NCI-H345 (cell line): Measurements from ENCODE around the gene PKM.
"Not testable (repeated sequence)": the region's sequence is repeated elsewhere in the genome, so short reads cannot be mapped to it uniquely, and the experiment has no call there.

Experiments
- DNase-seq: peaks from one replicate; lab custom pipeline; 2025; lab: John Stamatoyannopoulos, UW

The PKM gene

GRCh38 chr15:72231066-72231832, at the start of gene PKM:
Gene PKM, minus strand, starts transcription at chr15:72231190. Its CDS starts 12,093 bp downstream, at chr15:72219097.
- DNase-seq, result peak; percentile 97

- no peak for DNase-seq
These were observed 49.8 kb upstream of the PKM start for GRCh38 chr15:72280751-72281150.

- no peak for DNase-seq
These were observed 47.7 kb upstream of the PKM start for GRCh38 chr15:72278737-72279136.

GRCh38 chr15:72276326-72276700, 45.3 kb upstream of the PKM start:
- no peak for DNase-seq

- DNase-seq, result not testable (repeated sequence)
These were observed 44.8 kb upstream of the PKM start for GRCh38 chr15:72275635-72276325.

- no peak for DNase-seq
These were observed 42.0 kb upstream of the PKM start for GRCh38 chr15:72272997-72273352.

GRCh38 chr15:72272213-72272996, 41.4 kb upstream of the PKM start, which contains the start of gene PARP6:
Gene PARP6, minus strand, starts transcription at chr15:72272554. Its CDS starts 5,077 bp downstream, at chr15:72267477.
- DNase-seq, result peak; percentile 94

- DNase-seq, result peak; percentile 4
These were observed 40.9 kb upstream of the PKM start for GRCh38 chr15:72271895-72272212.

- no peak for DNase-seq
These were observed 40.2 kb upstream of the PKM start for GRCh38 chr15:72271221-72271620.

- DNase-seq, result no peak
These were observed 38.7 kb upstream of the PKM start for GRCh38 chr15:72269739-72270138.

GRCh38 chr15:72265031-72265430, 34.0 kb upstream of the PKM start:
- no peak for DNase-seq

GRCh38 chr15:72252663-72253299, 21.8 kb upstream of the PKM start:
- no peak for DNase-seq

- no peak for DNase-seq
These were observed 18.3 kb upstream of the PKM start for GRCh38 chr15:72249142-72249810.

- no peak for DNase-seq
These were observed 17.5 kb upstream of the PKM start for GRCh38 chr15:72248514-72248913.

- DNase-seq, result no peak
These were observed 11.9 kb upstream of the PKM start for GRCh38 chr15:72242775-72243370.

- no peak for DNase-seq
These were observed 8.7 kb upstream of the PKM start for GRCh38 chr15:72239652-72240051.

GRCh38 chr15:72238586-72238985, 7.6 kb upstream of the PKM start:
- no peak for DNase-seq

GRCh38 chr15:72237853-72238224, 6.8 kb upstream of the PKM start:
- no peak for DNase-seq

- DNase-seq, result no peak
These were observed 6.3 kb upstream of the PKM start for GRCh38 chr15:72237029-72237852.

GRCh38 chr15:72236381-72237003, 5.5 kb upstream of the PKM start:
- DNase-seq, result no peak
